GM18507 (cell line): ENCODE data around the gene VANGL2.

Source experiments
- DNase-seq: peaks from one replicate; pipeline ENCODE4 v3.0.0; 2011; ENCODE audit warnings: low read depth; ENCODE audit not compliant: insufficient read length; ENCODE audit errors: extremely low spot score
- FAIRE-seq: peaks from 2 replicates; lab custom pipeline; 2011; peaks lifted over from hg19 to GRCh38; lab: Jason Lieb, UNC

Gene VANGL2

GRCh38 chr1:160400223-160400645 is at the start of gene VANGL2:
VANGL2 (plus strand) TSS chr1:160400564; CDS start chr1:160415838, 15,274 bp downstream.
- no peak for FAIRE-seq
- peak; percentile 43 for DNase-seq

GRCh38 chr1:160351629-160352028 is 48.7 kb upstream of the VANGL2 start:
- DNase-seq (no peak), FAIRE-seq (no peak)

GRCh38 chr1:160352555-160352954 is 47.8 kb upstream of the VANGL2 start:
- DNase-seq (no peak), FAIRE-seq (no peak)

- FAIRE-seq (no peak), DNase-seq (no peak)
These were observed 47.1 kb upstream of the VANGL2 start for GRCh38 chr1:160353223-160353622.

- DNase-seq: no peak
- FAIRE-seq: no peak
These were observed 45.9 kb upstream of the VANGL2 start for GRCh38 chr1:160354388-160354985.

GRCh38 chr1:160357286-160358002 is 42.9 kb upstream of the VANGL2 start:
- FAIRE-seq (no peak), DNase-seq (no peak)

GRCh38 chr1:160358073-160358472 is 42.3 kb upstream of the VANGL2 start:
- DNase-seq (no peak), FAIRE-seq (no peak)

- FAIRE-seq (no peak), DNase-seq (no peak)
These were observed 40.7 kb upstream of the VANGL2 start for GRCh38 chr1:160359559-160360226.

GRCh38 chr1:160360227-160360695 is 40.1 kb upstream of the VANGL2 start:
- DNase-seq: no peak
- no peak for FAIRE-seq

- no peak for FAIRE-seq
These were observed 39.2 kb upstream of the VANGL2 start for GRCh38 chr1:160361199-160361598.

GRCh38 chr1:160361814-160362167 is 38.6 kb upstream of the VANGL2 start:
- DNase-seq: no peak
- no peak for FAIRE-seq

More at GRCh38 chr1:160361199-160361598, 39.2 kb upstream of the VANGL2 start:
- no peak for DNase-seq

GRCh38 chr1:160362168-160362957 is 38.0 kb upstream of the VANGL2 start:
- FAIRE-seq (no peak), DNase-seq (no peak)

GRCh38 chr1:160363010-160363409 is 37.4 kb upstream of the VANGL2 start:
- no peak for DNase-seq
- no peak for FAIRE-seq

GRCh38 chr1:160363951-160364735 is 36.2 kb upstream of the VANGL2 start:
- FAIRE-seq: no peak
- DNase-seq: no peak

GRCh38 chr1:160365325-160365724 is 35.0 kb upstream of the VANGL2 start:
- FAIRE-seq: no peak

GRCh38 chr1:160366731-160367515 is 33.4 kb upstream of the VANGL2 start, which contains the start of gene NHLH1:
NHLH1 (plus strand) TSS chr1:160367071; CDS start chr1:160370732, 3,661 bp downstream.
- no peak for FAIRE-seq
- DNase-seq: no peak

More at GRCh38 chr1:160365325-160365724, 35.0 kb upstream of the VANGL2 start:
- DNase-seq: no peak

- FAIRE-seq (no peak), DNase-seq (no peak)
These were observed 32.9 kb upstream of the VANGL2 start for GRCh38 chr1:160367516-160367900.
